Dendritic cell treated with granulocyte-macrophage colony-stimulating factor and Interleukin-4, amounts not matched to agents 40 ng/mL and 50 ng/mL, for 4 days (primary cell): ENCODE results near the gene P2RY2.
A peak's percentile ranks its signal among the peaks of the same experiment; 100 is the strongest.

Source experiments
- H3K27ac Mint-ChIP-seq: one replicate; pipeline ENCODE4 v1.8.0; 2022; ENCODE audit warnings: mild to moderate bottlenecking, mixed read lengths
- H3K27me3 Mint-ChIP-seq: one replicate; pipeline ENCODE4 v1.8.0; 2022; ENCODE audit warnings: mild to moderate bottlenecking, mixed read lengths
- H3K36me3 Mint-ChIP-seq: one replicate; pipeline ENCODE4 v1.8.0; 2022; ENCODE audit warnings: low read depth, mixed read lengths
- H3K4me1 Mint-ChIP-seq: one replicate; pipeline ENCODE4 v1.8.0; 2022; ENCODE audit warnings: low read depth, mixed read lengths
- H3K4me3 Mint-ChIP-seq: one replicate; pipeline ENCODE4 v1.8.0; 2022; ENCODE audit warnings: mild to moderate bottlenecking, moderate library complexity, mixed read lengths
- H3K9me3 Mint-ChIP-seq: one replicate; pipeline ENCODE4 v1.8.0; 2022; ENCODE audit warnings: mixed read lengths
- intact Hi-C: fragments of 100-400 bp; cut with micrococcal nuclease; formaldehyde crosslinking; loops from one replicate; pipeline ENCODE4 v1.15.0; 2022

P2RY2 gene

GRCh38 chr11:73218106-73218829 is at the start of gene P2RY2:
TSS of gene P2RY2 (plus strand) at chr11:73218281. CDS start at chr11:73234160, 15,879 bp downstream.
- H3K27me3 Mint-ChIP-seq, result no peaks in the 10 kb centered on the region
- peaks cover 93% of the 10 kb centered on the region for H3K4me1 Mint-ChIP-seq
- no peaks in the 10 kb centered on the region for H3K9me3 Mint-ChIP-seq
- peak within 1 kb of the TSS; percentile 81 for H3K4me3 Mint-ChIP-seq
- intact Hi-C loops, result no loop called here
- no peaks in the 10 kb centered on the region for H3K36me3 Mint-ChIP-seq
- H3K27ac Mint-ChIP-seq, result peak within 1 kb of the TSS; percentile 39

GRCh38 chr11:73168925-73169579 is 49.0 kb upstream of the P2RY2 start:
- no peak overlapping the region for H3K4me3 Mint-ChIP-seq
- peaks cover 55% of the 10 kb centered on the region for H3K4me1 Mint-ChIP-seq
- no peaks in the 10 kb centered on the region for H3K27me3 Mint-ChIP-seq
- intact Hi-C loops, result no loop called here
- peak overlapping the region; percentile 33 for H3K27ac Mint-ChIP-seq
- no peaks in the 10 kb centered on the region for H3K36me3 Mint-ChIP-seq
- no peaks in the 10 kb centered on the region for H3K9me3 Mint-ChIP-seq

GRCh38 chr11:73170140-73170539 is 47.9 kb upstream of the P2RY2 start:
- peak overlapping the region; percentile 7 for H3K27ac Mint-ChIP-seq
- intact Hi-C loops, result no loop called here
- H3K4me3 Mint-ChIP-seq, result no peak overlapping the region

GRCh38 chr11:73171436-73172161 is 46.5 kb upstream of the P2RY2 start:
- H3K27ac Mint-ChIP-seq, result no peak overlapping the region
- H3K4me3 Mint-ChIP-seq, result no peak overlapping the region
- peaks cover 52% of the 10 kb centered on the region for H3K4me1 Mint-ChIP-seq
- peaks cover 3% of the 10 kb centered on the region for H3K27me3 Mint-ChIP-seq
- intact Hi-C loops, result no loop called here
- H3K36me3 Mint-ChIP-seq, result no peaks in the 10 kb centered on the region
- H3K9me3 Mint-ChIP-seq, result no peaks in the 10 kb centered on the region

More at GRCh38 chr11:73170140-73170539, 47.9 kb upstream of the P2RY2 start:
- Mint-ChIP-seq H3K9me3 (no peaks in the 10 kb centered on the region), H3K36me3 (no peaks in the 10 kb centered on the region), H3K4me1 (peaks cover 46% of the 10 kb centered on the region), H3K27me3 (peaks cover 3% of the 10 kb centered on the region)

- H3K4me1 Mint-ChIP-seq, result peaks cover 50% of the 10 kb centered on the region
- no peaks in the 10 kb centered on the region for H3K9me3 Mint-ChIP-seq
- H3K36me3 Mint-ChIP-seq, result no peaks in the 10 kb centered on the region
- H3K27ac Mint-ChIP-seq, result no peak overlapping the region
- intact Hi-C loops, result no loop called here
- no peak overlapping the region for H3K4me3 Mint-ChIP-seq
- peaks cover 3% of the 10 kb centered on the region for H3K27me3 Mint-ChIP-seq
Measured at GRCh38 chr11:73172992-73173656, 45.0 kb upstream of the P2RY2 start.

- Mint-ChIP-seq H3K36me3 (no peaks in the 10 kb centered on the region), H3K4me1 (peaks cover 50% of the 10 kb centered on the region), H3K27me3 (peaks cover 3% of the 10 kb centered on the region), H3K9me3 (no peaks in the 10 kb centered on the region), H3K27ac (no peak overlapping the region), H3K4me3 (no peak overlapping the region)
- intact Hi-C loops, result no loop called here
Measured at GRCh38 chr11:73173755-73174494, 44.2 kb upstream of the P2RY2 start.

GRCh38 chr11:73174495-73174791 is 43.6 kb upstream of the P2RY2 start:
- Mint-ChIP-seq H3K27ac (no peak overlapping the region), H3K36me3 (no peaks in the 10 kb centered on the region), H3K4me3 (no peak overlapping the region), H3K4me1 (peaks cover 45% of the 10 kb centered on the region), H3K9me3 (no peaks in the 10 kb centered on the region), H3K27me3 (peaks cover 3% of the 10 kb centered on the region)
- intact Hi-C loops, result no loop called here

GRCh38 chr11:73175551-73176144 is 42.4 kb upstream of the P2RY2 start:
- Mint-ChIP-seq H3K4me1 (peaks cover 41% of the 10 kb centered on the region), H3K4me3 (no peak overlapping the region), H3K27ac (peak overlapping the region; percentile 64)

GRCh38 chr11:73176145-73176873 is 41.8 kb upstream of the P2RY2 start:
- Mint-ChIP-seq H3K4me3 (no peak overlapping the region), H3K9me3 (no peaks in the 10 kb centered on the region), H3K27me3 (peaks cover 3% of the 10 kb centered on the region), H3K27ac (peak overlapping the region; percentile 64), H3K4me1 (peaks cover 36% of the 10 kb centered on the region), H3K36me3 (no peaks in the 10 kb centered on the region)
- intact Hi-C loops, result loop anchor here (5.0 kb wide), 2 partner anchors 34 to 329 kb away; partner anchors contain the start of gene FCHSD2

More at GRCh38 chr11:73175551-73176144, 42.4 kb upstream of the P2RY2 start:
- H3K36me3 Mint-ChIP-seq, result no peaks in the 10 kb centered on the region
- peaks cover 3% of the 10 kb centered on the region for H3K27me3 Mint-ChIP-seq
- intact Hi-C loops, result loop anchor here (5.0 kb wide), 2 partner anchors 33 to 328 kb away; partner anchors contain the start of gene FCHSD2
- no peaks in the 10 kb centered on the region for H3K9me3 Mint-ChIP-seq

- H3K4me3 Mint-ChIP-seq, result no peak overlapping the region
- peaks cover 3% of the 10 kb centered on the region for H3K27me3 Mint-ChIP-seq
- peak overlapping the region; percentile 34 for H3K27ac Mint-ChIP-seq
- no peaks in the 10 kb centered on the region for H3K36me3 Mint-ChIP-seq
- H3K4me1 Mint-ChIP-seq, result peaks cover 31% of the 10 kb centered on the region
- no peaks in the 10 kb centered on the region for H3K9me3 Mint-ChIP-seq
- intact Hi-C loops, result loop anchor here (5.0 kb wide), 2 partner anchors 35 to 330 kb away; partner anchors contain the start of gene FCHSD2
Measured at GRCh38 chr11:73176874-73177155, 41.3 kb upstream of the P2RY2 start.

- Mint-ChIP-seq H3K27ac (peak overlapping the region; percentile 52), H3K27me3 (peaks cover 3% of the 10 kb centered on the region), H3K4me3 (no peak overlapping the region), H3K9me3 (no peaks in the 10 kb centered on the region), H3K4me1 (peaks cover 30% of the 10 kb centered on the region), H3K36me3 (no peaks in the 10 kb centered on the region)
- intact Hi-C loops, result loop anchor here (5.0 kb wide), 2 partner anchors 35 to 330 kb away; partner anchors contain the start of gene FCHSD2
Measured at GRCh38 chr11:73177380-73177777, 40.7 kb upstream of the P2RY2 start.

GRCh38 chr11:73177778-73178539 is 40.1 kb upstream of the P2RY2 start:
- no peak overlapping the region for H3K4me3 Mint-ChIP-seq
- peak overlapping the region; percentile 52 for H3K27ac Mint-ChIP-seq
- intact Hi-C loops, result loop anchor here (2.0 to 5.0 kb wide), 4 partner anchors 36 to 345 kb away; partner anchors contain the start of gene FCHSD2
- H3K9me3 Mint-ChIP-seq, result no peaks in the 10 kb centered on the region
- H3K36me3 Mint-ChIP-seq, result no peaks in the 10 kb centered on the region
- H3K27me3 Mint-ChIP-seq, result peaks cover 3% of the 10 kb centered on the region
- peaks cover 30% of the 10 kb centered on the region for H3K4me1 Mint-ChIP-seq
